HG02981 (cell line): Measurements from ENCODE around the gene TNRC18.

Source experiments
- ATAC-seq: cut with Tn5 transposase; IDR thresholded peaks from one replicate; pipeline ENCODE4 v1.9.1; 2021; ENCODE audit warnings: mild to moderate bottlenecking, moderate library complexity; ENCODE audit not compliant: unreplicated experiment

Gene TNRC18

GRCh38 chr7:5408777-5409176 lies 14.9 kb downstream of the TNRC18 start:
- ATAC-seq, result no peak

- no peak for ATAC-seq
These were observed 16.4 kb downstream of the TNRC18 start for GRCh38 chr7:5406957-5407945.

GRCh38 chr7:5404421-5404826 lies 19.2 kb downstream of the TNRC18 start:
- no peak for ATAC-seq

- ATAC-seq, result no peak
These were observed 20.2 kb downstream of the TNRC18 start for GRCh38 chr7:5403442-5403841.

GRCh38 chr7:5397736-5398135 lies 25.9 kb downstream of the TNRC18 start:
- ATAC-seq, result no peak

- peak; percentile 85 for ATAC-seq
These were observed 26.5 kb downstream of the TNRC18 start for GRCh38 chr7:5396999-5397663.

- peak; percentile 35 for ATAC-seq
These were observed 27.1 kb downstream of the TNRC18 start for GRCh38 chr7:5396542-5396941.

GRCh38 chr7:5395246-5395645 lies 28.4 kb downstream of the TNRC18 start:
- ATAC-seq, result no peak

GRCh38 chr7:5394264-5395105 lies 29.1 kb downstream of the TNRC18 start:
- no peak for ATAC-seq

- no peak for ATAC-seq
These were observed 29.9 kb downstream of the TNRC18 start for GRCh38 chr7:5393748-5394147.

GRCh38 chr7:5393328-5393727 lies 30.3 kb downstream of the TNRC18 start:
- no peak for ATAC-seq

GRCh38 chr7:5390918-5391317 lies 32.7 kb downstream of the TNRC18 start:
- no peak for ATAC-seq

GRCh38 chr7:5388905-5389433 lies 34.7 kb downstream of the TNRC18 start:
- ATAC-seq, result no peak

- no peak for ATAC-seq
These were observed 35.2 kb downstream of the TNRC18 start for GRCh38 chr7:5388273-5388901.

GRCh38 chr7:5387711-5388245 lies 35.9 kb downstream of the TNRC18 start:
- ATAC-seq, result no peak

GRCh38 chr7:5384618-5385017 lies 39.0 kb downstream of the TNRC18 start:
- ATAC-seq, result no peak

- ATAC-seq, result no peak
These were observed 40.1 kb downstream of the TNRC18 start for GRCh38 chr7:5383314-5384098.

GRCh38 chr7:5382281-5382892 lies 41.2 kb downstream of the TNRC18 start:
- no peak for ATAC-seq
